ENCODE data around the gene ABO.
"Not testable (repeated sequence)": the region's sequence is repeated elsewhere in the genome, so short reads cannot be mapped to it uniquely, and the experiment has no call there.

ABO gene

GRCh38 chr9:133226219-133227171, 48.5 kb downstream of the ABO start:
- DNase-seq (ENCODE audit: low read depth in 2 of 2): no peak

GRCh38 chr9:133225171-133226011, 49.6 kb downstream of the ABO start:
- no peak for DNase-seq (ENCODE audit: low read depth in 2 of 2)

GRCh38 chr9:133224762-133225161, 50.2 kb downstream of the ABO start:
- no peak for DNase-seq (ENCODE audit: low read depth in 2 of 2)

GRCh38 chr9:133223159-133223756, 51.7 kb downstream of the ABO start:
- DNase-seq (ENCODE audit: low read depth in 2 of 2): not testable (repeated sequence)

- DNase-seq (ENCODE audit: low read depth in 2 of 2): not testable (repeated sequence)
These were observed 53.0 kb downstream of the ABO start for GRCh38 chr9:133221994-133222393.

GRCh38 chr9:133221177-133221809, 53.7 kb downstream of the ABO start:
- no peak for DNase-seq (ENCODE audit: low read depth in 2 of 2)

- DNase-seq (ENCODE audit: low read depth in 2 of 2): not testable (repeated sequence)
These were observed 56.7 kb downstream of the ABO start for GRCh38 chr9:133218049-133218975.

GRCh38 chr9:133217333-133217988, 57.5 kb downstream of the ABO start:
- not testable (repeated sequence) for DNase-seq (ENCODE audit: low read depth in 2 of 2)

- not testable (repeated sequence) for DNase-seq (ENCODE audit: low read depth in 2 of 2)
These were observed 60.7 kb downstream of the ABO start for GRCh38 chr9:133214276-133214675.

GRCh38 chr9:133210609-133211008, 64.4 kb downstream of the ABO start:
- no peak for DNase-seq (ENCODE audit: low read depth in 2 of 2)

- DNase-seq (ENCODE audit: low read depth in 2 of 2): no peak
These were observed 64.8 kb downstream of the ABO start for GRCh38 chr9:133210202-133210532.

GRCh38 chr9:133209327-133210201, 65.4 kb downstream of the ABO start:
- DNase-seq (ENCODE audit: low read depth in 2 of 2): not testable (repeated sequence)

GRCh38 chr9:133208880-133209300, 66.1 kb downstream of the ABO start, which contains the start of gene OBP2B:
Gene OBP2B, minus strand, starts transcription at chr9:133209250. Its CDS starts 51 bp downstream, at chr9:133209199.
- not testable (repeated sequence) for DNase-seq (ENCODE audit: low read depth in 2 of 2)

- DNase-seq (ENCODE audit: low read depth in 2 of 2): not testable (repeated sequence)
These were observed 66.7 kb downstream of the ABO start for GRCh38 chr9:133208171-133208879.

- no peak for DNase-seq (ENCODE audit: low read depth in 2 of 2)
These were observed 67.3 kb downstream of the ABO start for GRCh38 chr9:133207540-133208170.

GRCh38 chr9:133207021-133207531, 67.9 kb downstream of the ABO start:
- DNase-seq (ENCODE audit: low read depth in 2 of 2): no peak

Measured in stimulated activated CD4-positive, alpha-beta T cell treated with anti-CD3 and anti-CD28 coated beads, Interleukin-12 subunit alpha, Interleukin-12 subunit beta, amount 100 ng/mL, for 24 hours (primary cell).